Central memory CD8-positive, alpha-beta T cell (primary cell): ENCODE results near the gene GRHPR.
A peak's percentile ranks its signal among the peaks of the same experiment; 100 is the strongest.

Source experiments
- ATAC-seq: fragments of 150-1000 bp; cut with Tn5 transposase; replicated peaks from 2 replicates; pipeline ENCODE4 v1.10.0; 2022; ENCODE audit warnings: mild to moderate bottlenecking, moderate FRiP score, moderate number of reproducible peaks; ENCODE audit not compliant: poor library complexity, severe bottlenecking; ENCODE audit errors: extremely low read depth
- DNase-seq, 2 donors: peaks; one replicate each; pipeline ENCODE4 v3.0.0; 2021; ENCODE audit warnings: low spot score in 2 of 2
- H3K27ac Mint-ChIP-seq: one replicate; pipeline ENCODE4 v1.8.0; 2022; ENCODE audit warnings: low read depth, mild to moderate bottlenecking, moderate library complexity, mixed read lengths
- H3K27me3 Mint-ChIP-seq: one replicate; pipeline ENCODE4 v1.8.0; 2022; ENCODE audit warnings: mixed read lengths
- H3K36me3 Mint-ChIP-seq: one replicate; pipeline ENCODE4 v1.8.0; 2022; ENCODE audit warnings: mild to moderate bottlenecking, moderate library complexity, mixed read lengths; ENCODE audit not compliant: insufficient read depth
- H3K4me1 Mint-ChIP-seq: one replicate; pipeline ENCODE4 v1.8.0; 2022; ENCODE audit warnings: mixed read lengths
- H3K4me3 Mint-ChIP-seq: one replicate; pipeline ENCODE4 v1.8.0; 2022; ENCODE audit warnings: mild to moderate bottlenecking, moderate library complexity, mixed read lengths
- H3K9me3 Mint-ChIP-seq: one replicate; pipeline ENCODE4 v1.8.0; 2022; ENCODE audit warnings: mixed read lengths

The GRHPR gene

GRCh38 chr9:37447111-37447510 lies 24.6 kb downstream of the GRHPR start:
- Mint-ChIP-seq H3K27ac (no peak overlapping the region), H3K4me3 (no peak overlapping the region), H3K9me3 (no peaks in the 10 kb centered on the region), H3K4me1 (peaks cover 12% of the 10 kb centered on the region), H3K36me3 (peaks cover 14% of the 10 kb centered on the region), H3K27me3 (no peaks in the 10 kb centered on the region)
- DNase-seq (no peak), ATAC-seq (no peak)

DNA sequence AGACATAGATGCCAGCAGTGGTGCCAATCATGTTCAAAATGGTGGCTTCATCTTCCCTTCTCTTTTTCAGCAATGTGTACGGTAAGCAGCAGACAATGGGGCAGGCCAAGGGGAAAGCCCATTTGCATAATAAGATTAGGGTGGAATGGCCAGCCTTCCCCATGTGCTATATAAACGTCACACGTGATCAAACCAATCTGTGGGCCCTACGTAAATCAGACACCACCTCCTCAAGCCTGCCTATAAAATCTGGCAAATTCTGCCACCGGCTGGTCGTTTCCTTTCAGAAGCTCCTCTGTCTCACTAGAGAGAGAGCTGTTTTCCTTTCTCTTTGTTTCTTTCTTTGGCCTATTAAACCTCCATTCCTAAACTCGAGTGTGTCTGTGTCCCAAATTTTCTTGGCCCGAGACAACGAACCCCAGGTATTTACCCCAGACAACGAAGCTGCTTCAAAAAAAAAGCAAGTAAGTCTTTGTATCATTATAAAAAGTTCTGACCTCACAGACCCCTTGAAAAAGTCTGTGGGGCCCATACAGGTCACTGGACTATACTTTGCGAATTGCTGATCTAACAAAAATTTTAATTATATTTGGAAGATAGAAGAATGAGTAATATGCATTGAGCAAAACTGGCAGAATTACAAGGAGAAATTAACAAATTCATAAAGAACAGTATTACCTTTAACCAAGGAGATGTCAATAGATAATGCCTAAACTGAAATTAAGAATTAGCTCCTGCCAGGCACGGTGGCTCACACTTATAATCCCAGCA lies 27.6 kb downstream of the GRHPR start:
- Mint-ChIP-seq H3K27ac (no peak overlapping the region), H3K27me3 (no peaks in the 10 kb centered on the region), H3K9me3 (no peaks in the 10 kb centered on the region), H3K36me3 (peaks cover 7% of the 10 kb centered on the region), H3K4me1 (peaks cover 29% of the 10 kb centered on the region), H3K4me3 (no peak overlapping the region)
- no peak for ATAC-seq
- DNase-seq = no peak

DNA sequence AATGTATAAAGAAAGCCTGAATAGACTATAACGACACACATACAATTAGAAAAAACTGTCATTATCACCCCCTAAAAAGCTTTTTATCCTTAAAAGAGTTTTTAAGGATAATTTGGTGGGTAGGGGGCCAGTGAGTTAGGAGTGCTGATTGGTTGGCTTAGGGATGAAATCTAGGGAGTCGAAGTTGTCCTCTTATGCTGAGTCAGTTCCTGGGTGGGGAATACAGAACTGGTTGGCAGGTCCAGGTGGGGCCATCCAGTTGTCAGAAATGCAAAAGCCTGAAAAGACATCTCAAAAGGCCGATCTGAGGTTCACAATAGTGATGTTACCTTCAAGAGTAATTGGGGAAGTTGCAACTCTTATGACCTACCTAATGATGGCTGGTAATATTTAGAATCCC lies 29.1 kb downstream of the GRHPR start:
- no peaks in the 10 kb centered on the region for H3K9me3 Mint-ChIP-seq
- H3K36me3 Mint-ChIP-seq = peaks cover 5% of the 10 kb centered on the region
- no peak overlapping the region for H3K4me3 Mint-ChIP-seq
- DNase-seq = no peak
- no peak for ATAC-seq
- no peaks in the 10 kb centered on the region for H3K27me3 Mint-ChIP-seq
- peaks cover 32% of the 10 kb centered on the region for H3K4me1 Mint-ChIP-seq
- peak overlapping the region; percentile 44 for H3K27ac Mint-ChIP-seq

DNA sequence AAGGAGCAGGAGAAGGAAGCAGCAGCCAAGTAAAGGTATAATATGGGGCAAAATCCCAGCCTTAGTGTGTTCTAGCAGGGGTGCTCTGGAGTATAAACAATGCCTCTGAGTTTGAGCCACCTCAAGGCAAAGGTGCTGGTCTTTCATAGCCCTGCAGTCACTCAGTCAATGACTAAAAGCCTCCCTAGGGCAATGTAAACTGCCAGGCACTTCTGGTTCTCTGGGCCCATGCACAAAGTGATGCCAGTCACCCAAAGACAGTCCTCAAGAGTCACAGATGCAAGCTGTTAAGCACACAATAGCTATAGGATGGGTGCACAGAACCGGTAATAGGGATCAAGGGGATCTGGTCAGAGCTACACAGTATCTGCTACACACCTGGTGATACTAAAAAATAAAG lies 30.1 kb downstream of the GRHPR start:
- DNase-seq = no peak
- H3K4me1 Mint-ChIP-seq = peaks cover 31% of the 10 kb centered on the region
- no peaks in the 10 kb centered on the region for H3K9me3 Mint-ChIP-seq
- peaks cover 7% of the 10 kb centered on the region for H3K36me3 Mint-ChIP-seq
- no peak for ATAC-seq
- no peaks in the 10 kb centered on the region for H3K27me3 Mint-ChIP-seq
- no peak overlapping the region for H3K4me3 Mint-ChIP-seq
- H3K27ac Mint-ChIP-seq = no peak overlapping the region

DNA sequence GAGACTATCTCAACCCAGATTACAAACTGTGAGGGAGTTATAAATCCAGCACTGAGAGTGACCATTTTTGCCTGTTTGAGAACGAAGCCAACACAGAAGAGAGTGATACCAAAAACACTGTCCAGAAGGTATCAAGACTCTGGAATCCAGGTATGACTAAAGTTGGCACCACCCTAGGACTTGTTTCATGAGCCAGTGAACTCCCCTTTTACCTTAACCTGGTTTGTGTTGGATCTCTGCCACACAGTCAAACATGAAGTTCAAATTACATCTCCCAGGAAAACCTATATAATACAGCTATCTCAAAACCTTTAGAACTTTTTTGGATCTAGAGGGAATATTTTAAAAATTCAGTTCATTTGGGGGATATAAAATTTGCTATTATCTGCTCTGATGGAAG lies 31.3 kb downstream of the GRHPR start:
- H3K4me1 Mint-ChIP-seq = peaks cover 33% of the 10 kb centered on the region

GRCh38 chr9:37454238-37454637 lies 31.7 kb downstream of the GRHPR start:
- Mint-ChIP-seq H3K36me3 (peaks cover 7% of the 10 kb centered on the region), H3K4me1 (peaks cover 33% of the 10 kb centered on the region), H3K27ac (no peak overlapping the region), H3K27me3 (no peaks in the 10 kb centered on the region), H3K4me3 (no peak overlapping the region), H3K9me3 (no peaks in the 10 kb centered on the region)
- DNase-seq (no peak), ATAC-seq (no peak)

More for the DNA sequence above, 31.3 kb downstream of the GRHPR start:
- Mint-ChIP-seq H3K36me3 (peaks cover 7% of the 10 kb centered on the region), H3K27me3 (no peaks in the 10 kb centered on the region), H3K9me3 (no peaks in the 10 kb centered on the region), H3K4me3 (no peak overlapping the region), H3K27ac (no peak overlapping the region)
- ATAC-seq = no peak
- no peak for DNase-seq

- H3K4me1 Mint-ChIP-seq = peaks cover 33% of the 10 kb centered on the region
- no peaks in the 10 kb centered on the region for H3K27me3 Mint-ChIP-seq
- H3K36me3 Mint-ChIP-seq = peaks cover 2% of the 10 kb centered on the region
- H3K27ac Mint-ChIP-seq = peak overlapping the region; percentile 85
- H3K4me3 Mint-ChIP-seq = no peak overlapping the region
- no peaks in the 10 kb centered on the region for H3K9me3 Mint-ChIP-seq
- no peak for ATAC-seq
- DNase-seq = no peak
Observed at GRCh38 chr9:37455884-37456647, 33.6 kb downstream of the GRHPR start.

GRCh38 chr9:37456817-37457216 lies 34.3 kb downstream of the GRHPR start:
- no peak for ATAC-seq
- H3K27ac Mint-ChIP-seq = no peak overlapping the region
- no peak for DNase-seq
- H3K27me3 Mint-ChIP-seq = no peaks in the 10 kb centered on the region
- peaks cover 33% of the 10 kb centered on the region for H3K4me1 Mint-ChIP-seq
- peaks cover 2% of the 10 kb centered on the region for H3K36me3 Mint-ChIP-seq
- H3K9me3 Mint-ChIP-seq = no peaks in the 10 kb centered on the region
- no peak overlapping the region for H3K4me3 Mint-ChIP-seq

DNA sequence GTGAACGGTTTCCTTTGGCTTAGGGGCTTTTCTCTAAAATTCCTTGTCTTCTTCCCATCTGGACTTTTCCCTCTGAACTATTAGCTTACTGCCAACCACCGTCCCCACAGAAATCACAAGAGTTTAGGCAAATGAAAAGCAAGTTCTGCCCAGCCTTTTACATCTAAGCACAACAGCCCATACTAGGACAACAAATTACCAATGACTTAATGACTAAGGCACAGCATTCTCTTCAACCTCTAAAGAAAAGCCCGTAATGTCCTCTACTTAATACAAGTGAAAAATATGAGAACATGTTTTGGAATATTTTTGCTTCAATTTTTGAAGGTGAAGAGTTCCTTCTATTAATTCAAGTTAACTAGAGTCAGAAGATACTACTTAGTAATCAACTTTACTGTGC lies 41.5 kb downstream of the GRHPR start:
- H3K9me3 Mint-ChIP-seq = no peaks in the 10 kb centered on the region
- H3K4me1 Mint-ChIP-seq = peaks cover 35% of the 10 kb centered on the region
- ATAC-seq (no peak), DNase-seq (no peak)
- peak overlapping the region; percentile 96 for H3K27ac Mint-ChIP-seq
- H3K4me3 Mint-ChIP-seq = peak overlapping the region; percentile 94
- no peaks in the 10 kb centered on the region for H3K27me3 Mint-ChIP-seq
- peaks cover 25% of the 10 kb centered on the region for H3K36me3 Mint-ChIP-seq

DNA sequence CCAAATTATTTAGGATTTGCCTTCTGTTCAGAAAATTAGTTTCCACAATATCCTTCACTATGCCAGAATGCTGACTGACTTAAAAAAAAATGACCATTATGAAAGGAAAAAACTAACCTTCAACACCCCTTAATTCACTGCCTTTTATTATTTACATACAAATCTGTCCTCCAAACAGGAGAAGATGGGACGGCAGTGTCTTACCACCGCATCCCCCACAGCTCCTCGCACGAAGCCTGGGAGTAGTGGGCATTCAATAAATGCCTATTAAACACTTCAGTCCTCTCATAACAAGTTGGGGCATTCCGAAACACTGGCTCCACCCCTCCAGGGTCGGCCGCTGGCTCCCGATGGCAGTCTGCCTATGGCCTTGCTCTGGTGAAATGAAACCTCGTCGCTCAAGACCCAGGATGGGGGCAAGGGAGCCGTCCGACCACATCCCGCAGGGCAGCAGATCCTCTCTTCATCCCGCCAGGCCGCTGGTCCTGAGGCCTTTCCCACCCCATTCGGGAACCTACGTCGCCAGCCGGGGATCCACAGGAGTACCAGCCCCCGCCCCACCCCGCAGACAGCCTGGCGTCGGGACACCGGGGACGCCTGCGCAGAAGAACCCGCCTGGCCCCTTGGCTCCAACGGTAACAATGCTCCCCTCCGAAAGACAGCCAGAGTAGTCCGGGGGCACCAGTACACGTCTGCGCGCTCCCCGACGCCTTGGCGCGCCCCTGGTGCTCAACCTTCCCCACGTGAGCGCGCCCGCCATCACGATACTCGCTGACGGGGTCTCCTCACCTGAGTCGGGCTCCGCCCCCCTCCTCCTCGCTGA lies 42.1 kb downstream of the GRHPR start:
- ATAC-seq (peak; percentile 53), DNase-seq (peak; percentile 58 to 82)
- no peaks in the 10 kb centered on the region for H3K27me3 Mint-ChIP-seq
- peaks cover 25% of the 10 kb centered on the region for H3K36me3 Mint-ChIP-seq
- H3K4me1 Mint-ChIP-seq = peaks cover 35% of the 10 kb centered on the region
- H3K27ac Mint-ChIP-seq = peak overlapping the region; percentile 96
- no peaks in the 10 kb centered on the region for H3K9me3 Mint-ChIP-seq
- H3K4me3 Mint-ChIP-seq = peak overlapping the region; percentile 94

- Mint-ChIP-seq H3K4me1 (peaks cover 35% of the 10 kb centered on the region), H3K4me3 (peak within 1 kb of the TSS; percentile 94), H3K27ac (peak within 1 kb of the TSS; percentile 96), H3K27me3 (no peaks in the 10 kb centered on the region), H3K36me3 (peaks cover 25% of the 10 kb centered on the region), H3K9me3 (no peaks in the 10 kb centered on the region)
- peak; percentile 82 for ATAC-seq
- peak; percentile 95 to 98 for DNase-seq
Observed at GRCh38 chr9:37465249-37466036, 42.9 kb downstream of the GRHPR start, which contains the start of gene ZBTB5. Gene ZBTB5, minus strand, starts transcription at chr9:37465450. Its CDS starts 22,899 bp downstream, at chr9:37442551.
